Erythroblast (primary cell): ENCODE results near the gene ZC2HC1C.

Experiments used
- GATA1 ChIP-seq: IDR thresholded peaks from 2 replicates; pipeline ENCODE4 v1.6.1; 2011; ENCODE audit warnings: low read depth, mild to moderate bottlenecking, control low read depth, low read length, moderate library complexity
- POLR2A ChIP-seq: IDR thresholded peaks from 2 replicates; pipeline ENCODE4 v1.6.1; 2011; ENCODE audit warnings: mild to moderate bottlenecking, low read length

DNA sequence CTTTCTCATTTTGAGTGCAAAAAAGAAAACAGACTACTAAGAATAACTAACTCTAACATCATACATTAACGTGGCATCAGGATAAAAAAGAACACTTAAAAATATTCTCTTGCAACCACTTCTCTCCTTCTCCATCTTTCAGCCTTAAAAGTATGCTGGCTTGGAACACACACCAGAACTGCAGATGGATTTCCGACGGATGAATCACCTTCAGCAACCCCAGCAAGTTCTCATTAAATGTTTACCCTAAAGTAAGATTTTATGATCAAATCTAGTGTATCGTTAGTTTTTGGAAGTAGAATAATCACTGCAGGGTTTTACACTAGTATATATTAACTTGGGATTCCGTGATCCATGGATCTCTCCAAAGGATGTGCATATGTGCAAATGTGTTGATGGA is 56.2 kb downstream of the ZC2HC1C start:
- no peak for TF ChIP-seq POLR2A
- no peak for TF ChIP-seq GATA1
